GM18498 (cell line): ENCODE results near the gene NPC1.
"Not testable (repeated sequence)": the region's sequence is repeated elsewhere in the genome, so short reads cannot be mapped to it uniquely, and the experiment has no call there.

Source experiments
- ATAC-seq: cut with Tn5 transposase; IDR thresholded peaks from one replicate; pipeline ENCODE4 v1.9.1; 2021; ENCODE audit warnings: mild to moderate bottlenecking, moderate library complexity; ENCODE audit not compliant: unreplicated experiment

Gene NPC1

GRCh38 chr18:23526501-23527063 is 59.7 kb downstream of the NPC1 start:
- ATAC-seq, result no peak

- ATAC-seq, result no peak
These were observed 62.0 kb downstream of the NPC1 start for GRCh38 chr18:23524213-23524707.

DNA sequence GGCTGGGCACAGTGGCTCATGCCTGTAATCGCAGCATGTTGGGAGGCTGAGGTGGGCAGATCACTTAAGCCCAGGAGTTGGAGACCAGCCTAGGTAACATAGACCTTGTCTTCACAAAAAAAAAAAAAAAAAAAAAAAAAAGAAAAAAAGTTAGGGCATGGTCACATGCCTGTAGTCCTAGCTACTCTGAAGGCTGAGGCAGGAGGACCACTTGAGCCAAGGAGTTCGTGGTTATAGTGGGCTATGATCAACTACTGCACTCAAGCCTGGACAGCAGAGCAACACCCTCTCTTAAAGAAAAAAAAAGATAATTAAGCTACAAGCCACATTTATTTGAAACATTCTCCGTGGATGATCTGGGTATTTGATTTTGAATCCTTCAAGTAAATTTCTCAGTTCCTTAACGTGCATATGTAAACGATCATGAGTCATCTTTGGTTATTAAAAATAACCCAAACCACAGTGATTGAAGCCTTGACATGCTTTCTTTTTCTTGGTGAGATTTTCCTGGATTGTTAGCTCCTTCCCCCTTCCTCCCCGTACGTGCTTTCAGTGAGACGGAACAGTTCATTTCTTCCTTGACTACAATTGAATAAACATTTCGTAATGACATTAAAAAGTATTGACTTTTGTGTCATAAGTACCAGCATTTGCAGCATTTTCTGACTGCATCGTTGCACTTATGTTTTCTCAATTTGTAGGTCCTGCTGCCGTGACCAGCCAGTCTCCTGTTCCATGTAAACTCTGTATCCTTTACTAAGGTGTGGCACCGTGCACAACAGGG is 62.7 kb downstream of the NPC1 start:
- no peak for ATAC-seq

DNA sequence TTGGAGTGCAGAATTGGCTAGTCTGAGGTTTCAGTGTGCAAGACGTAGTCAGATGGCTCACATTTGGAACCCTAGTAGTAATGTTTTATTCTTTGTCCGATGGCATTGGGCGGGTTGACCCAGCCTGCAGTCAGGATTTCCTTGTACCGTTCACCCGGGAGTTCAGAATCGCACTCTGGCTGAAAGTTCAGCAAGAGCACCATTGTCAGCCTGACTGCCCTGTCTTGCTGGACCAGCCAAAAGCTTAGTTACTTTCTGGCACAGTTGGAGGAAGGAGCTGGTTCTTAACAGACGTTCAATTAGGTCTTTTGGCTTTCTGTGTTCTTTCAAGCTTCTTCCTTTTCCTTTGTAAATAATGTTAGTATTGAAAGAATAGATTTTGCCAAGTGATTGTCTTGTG is 64.4 kb downstream of the NPC1 start:
- ATAC-seq, result no peak

DNA sequence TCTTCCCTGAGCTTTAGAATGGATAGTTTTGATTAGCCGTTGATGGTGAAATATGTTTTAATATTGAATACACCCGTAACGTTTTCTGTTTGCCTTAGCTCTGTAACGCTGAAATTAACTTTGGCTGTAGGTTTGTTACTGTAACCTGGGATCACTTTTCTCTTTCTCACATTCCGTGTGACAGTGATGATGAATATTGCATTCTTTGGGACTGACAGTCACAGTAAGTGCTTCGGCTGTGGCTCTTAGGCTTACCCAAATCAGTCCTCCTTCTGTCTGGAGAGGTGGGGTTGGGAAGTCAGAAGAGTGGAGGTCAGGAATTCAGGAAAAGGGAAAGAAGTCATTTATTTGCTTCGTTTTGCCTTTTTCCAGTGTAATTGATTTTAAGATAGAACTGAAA is 65.0 kb downstream of the NPC1 start:
- ATAC-seq, result no peak

DNA sequence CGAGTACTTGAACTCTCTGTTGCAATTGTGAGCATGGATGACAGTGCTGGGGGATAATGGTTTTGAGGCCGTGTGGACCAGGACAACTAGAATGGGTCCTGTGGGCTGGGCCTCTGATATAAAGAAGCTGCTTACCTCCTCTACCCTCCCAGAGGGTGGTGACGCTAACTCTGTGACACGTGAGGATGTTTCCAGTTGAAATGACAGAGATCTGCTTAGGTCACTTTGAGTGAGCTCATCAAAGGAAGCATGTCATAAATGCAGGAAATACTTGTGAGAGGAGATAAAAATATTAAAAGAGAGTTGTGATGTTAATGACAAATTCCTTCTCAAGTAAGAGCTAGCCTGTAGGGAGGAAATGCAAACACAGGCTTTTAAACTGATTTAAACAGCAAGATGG is 66.6 kb downstream of the NPC1 start:
- ATAC-seq, result no peak

DNA sequence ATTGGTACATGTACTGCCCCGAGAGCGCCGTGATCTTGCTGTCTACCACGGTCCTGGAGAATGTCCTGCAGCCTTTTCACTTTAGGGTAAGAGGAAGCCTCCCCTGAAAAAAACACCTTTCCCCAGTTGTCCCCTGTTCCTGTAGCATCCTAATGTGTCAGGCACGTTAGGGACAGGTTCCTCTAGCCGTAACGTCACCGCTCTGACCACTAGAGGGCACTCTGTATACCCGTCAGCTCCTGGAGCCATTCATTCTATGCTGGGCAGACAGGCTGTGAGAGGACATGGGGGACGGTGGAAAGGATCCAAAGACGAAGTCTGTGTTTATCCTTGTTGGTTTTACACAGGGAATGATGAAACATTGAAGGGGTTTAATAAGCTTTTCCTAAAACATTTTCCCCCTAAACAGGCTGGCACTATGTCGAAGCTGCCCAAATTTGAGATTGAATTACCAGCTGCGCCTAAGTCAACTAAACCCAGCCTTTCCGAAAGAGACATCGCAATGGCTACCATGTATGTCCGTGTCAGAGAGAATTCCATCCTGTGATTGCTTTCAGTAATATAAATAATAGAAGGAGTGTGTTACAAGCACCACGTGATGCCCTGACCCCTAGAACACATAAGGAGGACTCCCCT is 70.3 kb downstream of the NPC1 start:
- ATAC-seq, result peak; percentile 88

GRCh38 chr18:23512641-23513040 is 73.7 kb downstream of the NPC1 start:
- no peak for ATAC-seq

- ATAC-seq, result not testable (repeated sequence)
These were observed 74.1 kb downstream of the NPC1 start for GRCh38 chr18:23512216-23512615.

DNA sequence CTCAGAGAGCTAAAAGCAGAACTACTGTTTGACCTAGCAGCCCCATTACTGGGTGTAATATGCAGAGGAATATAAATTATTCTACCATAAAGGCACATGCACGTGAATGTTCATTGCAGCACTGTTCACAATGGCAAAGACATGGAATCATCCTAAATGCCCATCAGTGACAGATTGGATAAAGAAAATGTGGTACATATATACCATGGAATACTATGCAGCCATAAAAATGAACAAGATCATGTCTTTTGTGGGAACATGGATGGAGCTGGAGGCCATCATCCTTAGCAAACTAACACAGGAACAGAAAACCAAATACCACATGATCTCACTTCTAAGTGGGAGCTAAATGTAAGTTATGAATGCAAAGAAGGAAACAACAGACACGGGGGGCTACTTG is 75.4 kb downstream of the NPC1 start:
- ATAC-seq, result not testable (repeated sequence)

DNA sequence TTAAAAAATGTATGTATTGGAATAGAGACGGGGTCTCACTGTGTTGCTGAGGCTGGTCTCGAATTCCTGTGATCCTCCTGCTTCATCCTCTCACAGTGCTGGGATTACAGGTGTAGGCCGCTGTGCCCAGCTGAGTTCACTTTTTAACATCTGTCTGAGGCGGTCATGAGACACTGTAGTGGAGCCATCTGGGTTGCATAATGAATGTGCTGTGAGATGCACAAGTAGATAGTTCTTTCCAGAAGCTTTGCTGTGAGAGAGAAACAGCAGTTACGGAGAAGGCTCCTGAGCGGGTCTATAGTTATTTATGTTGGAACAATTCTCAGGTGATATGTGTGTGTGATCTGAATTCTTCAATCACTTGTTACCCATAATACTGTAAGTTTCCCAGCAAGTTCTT is 79.9 kb downstream of the NPC1 start:
- no peak for ATAC-seq

DNA sequence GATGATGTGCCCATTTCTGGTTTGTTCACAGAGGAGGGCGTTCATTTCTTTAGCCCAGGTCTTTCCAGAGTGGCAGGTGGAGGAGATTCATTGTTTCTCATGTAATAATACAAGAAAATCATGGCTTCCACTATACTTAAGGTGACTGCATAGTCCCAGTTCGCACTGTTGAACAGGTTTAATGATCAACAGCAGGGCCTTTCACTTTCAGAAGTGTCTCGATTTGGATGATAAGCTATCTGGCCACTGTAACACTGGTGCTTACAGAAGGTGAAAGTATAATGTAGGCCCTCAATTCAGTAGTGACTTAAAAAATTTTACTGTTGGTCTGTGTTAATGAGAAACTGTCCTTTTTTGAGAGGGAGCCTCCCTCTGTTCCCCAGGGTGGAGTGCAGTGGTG is 81.6 kb downstream of the NPC1 start:
- ATAC-seq, result peak; percentile 46

DNA sequence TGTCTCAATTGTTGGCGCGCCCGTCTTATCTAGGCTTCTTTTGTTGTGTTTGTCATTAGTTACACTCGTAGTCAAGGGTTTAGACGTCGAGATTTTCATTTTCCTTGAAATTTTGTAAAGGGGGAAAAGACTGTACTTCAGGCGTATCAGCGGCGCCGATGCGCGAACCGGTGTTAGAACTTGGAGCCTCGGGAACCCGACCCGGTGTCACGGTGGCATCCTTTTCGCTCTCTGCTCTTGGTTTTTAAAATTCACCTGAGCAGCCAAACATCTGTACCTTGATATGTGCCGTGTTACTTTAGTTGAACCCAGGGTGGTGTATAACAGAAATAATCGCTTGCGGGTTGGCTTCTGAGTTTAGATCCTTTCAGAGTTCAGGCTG is 82.4 kb downstream of the NPC1 start:
- ATAC-seq, result no peak

- ATAC-seq, result peak; percentile 81
These were observed 83.0 kb downstream of the NPC1 start, which contains the start of gene RMC1 for GRCh38 chr18:23503038-23503962. TSS of gene RMC1 (plus strand) at chr18:23503511. CDS start at chr18:23503619, 108 bp downstream.

GRCh38 chr18:23502516-23503037 is 83.7 kb downstream of the NPC1 start:
- ATAC-seq, result no peak

DNA sequence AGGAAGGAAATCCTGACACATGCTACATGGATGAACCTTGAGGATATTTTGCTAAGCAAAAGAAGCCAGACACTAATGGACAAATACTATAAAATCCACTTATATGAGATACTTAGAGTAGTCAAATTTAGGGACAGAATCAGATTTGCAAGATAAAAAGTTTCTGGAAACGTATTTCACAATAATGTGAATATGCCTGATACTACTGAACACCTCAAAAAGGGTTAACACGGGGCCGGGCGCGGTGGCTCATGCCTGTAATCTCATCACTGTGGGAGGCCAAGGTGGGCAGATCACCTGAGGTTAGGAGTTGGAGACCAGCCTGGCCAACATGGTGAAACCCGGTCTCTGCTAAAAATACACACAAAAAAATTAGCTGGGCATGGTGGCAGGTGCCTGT is 84.7 kb downstream of the NPC1 start:
- no peak for ATAC-seq

- no peak for ATAC-seq
These were observed 87.0 kb downstream of the NPC1 start for GRCh38 chr18:23499291-23499781.

- peak; percentile 36 for ATAC-seq
These were observed 87.4 kb downstream of the NPC1 start for GRCh38 chr18:23498877-23499276.

- ATAC-seq, result no peak
These were observed 88.2 kb downstream of the NPC1 start for GRCh38 chr18:23498117-23498516.

DNA sequence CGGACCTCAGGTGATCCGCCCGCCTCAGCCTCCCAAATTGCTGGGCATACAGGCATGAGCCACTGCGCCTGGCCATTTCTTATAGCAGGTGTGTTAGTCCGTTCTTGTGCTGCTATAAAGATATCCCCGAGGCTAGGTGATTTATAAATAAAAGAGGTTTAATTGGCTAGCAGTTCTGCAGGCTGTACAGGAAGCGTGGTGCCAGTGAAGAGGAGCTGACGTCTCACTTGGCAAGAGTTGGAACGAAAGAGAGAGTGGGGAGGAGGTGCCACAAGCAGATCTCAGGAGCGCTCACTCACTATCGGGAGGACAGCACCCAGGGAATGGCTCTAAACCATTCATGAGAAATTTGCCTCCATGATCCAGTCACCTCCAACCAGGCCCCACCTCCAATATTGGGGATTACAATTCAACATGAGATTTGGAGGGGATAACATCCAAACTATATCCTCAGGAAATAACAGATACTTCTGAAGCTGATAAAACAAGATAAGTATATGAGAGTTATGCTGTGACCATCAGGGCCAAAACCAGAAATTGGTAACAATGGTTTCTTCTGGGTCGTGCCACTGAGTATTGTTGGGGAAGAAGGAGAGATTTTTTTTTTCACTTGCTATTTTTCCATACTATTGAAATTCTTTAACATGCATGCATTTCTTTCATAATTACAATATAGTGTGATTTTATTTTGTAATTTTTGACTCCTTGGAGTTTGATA is 90.4 kb downstream of the NPC1 start:
- ATAC-seq, result no peak
